Type B pancreatic cell (in vitro differentiated cells): ENCODE data around the gene LDLRAD4. TPM values are rescaled to one million over a fixed set of nuclear protein-coding genes. Genes with fewer than 3 reads are reported as not detected.

Experiments used
- DNase-seq: peaks from one replicate; pipeline ENCODE4 v3.0.0; 2021; ENCODE audit warnings: mixed read lengths; ENCODE audit not compliant: unreplicated experiment; ENCODE audit errors: extremely low spot score
- H3K27ac Mint-ChIP-seq: 2 replicates; pipeline ENCODE4 v1.8.0; 2021; ENCODE audit warnings: mild to moderate bottlenecking, mixed read lengths
- H3K27me3 Mint-ChIP-seq: 2 replicates; pipeline ENCODE4 v1.8.0; 2021; ENCODE audit warnings: mixed read lengths
- H3K36me3 Mint-ChIP-seq: 2 replicates; pipeline ENCODE4 v1.8.0; 2021; ENCODE audit warnings: mixed read lengths
- H3K4me1 Mint-ChIP-seq: one replicate; pipeline ENCODE4 v1.8.0; 2021; ENCODE audit warnings: mixed read lengths; ENCODE audit not compliant: unreplicated experiment
- H3K4me3 Mint-ChIP-seq: 2 replicates; pipeline ENCODE4 v1.8.0; 2021; ENCODE audit warnings: mild to moderate bottlenecking, mixed read lengths
- H3K9me3 Mint-ChIP-seq: 2 replicates; pipeline ENCODE4 v1.8.0; 2021; ENCODE audit warnings: mixed read lengths
- total RNA-seq: library from RNA; stranded (reverse); gene quantifications from 2 replicates; pipeline ENCODE4 v1.2.1, GENCODE V29; 2021; ENCODE audit warnings: low replicate concordance
- TF ChIP-seq, protein P1 (sequence below): fragments of 200-600 bp; sonication (generic); conservative IDR thresholded peaks from 2 replicates; pipeline ENCODE4 v1.5.0; 2021; ENCODE audit warnings: antibody characterized with exemption, mild to moderate bottlenecking

The LDLRAD4 gene
- total RNA-seq, 1 donor from 2014 or later: 2.4 TPM

DNA sequence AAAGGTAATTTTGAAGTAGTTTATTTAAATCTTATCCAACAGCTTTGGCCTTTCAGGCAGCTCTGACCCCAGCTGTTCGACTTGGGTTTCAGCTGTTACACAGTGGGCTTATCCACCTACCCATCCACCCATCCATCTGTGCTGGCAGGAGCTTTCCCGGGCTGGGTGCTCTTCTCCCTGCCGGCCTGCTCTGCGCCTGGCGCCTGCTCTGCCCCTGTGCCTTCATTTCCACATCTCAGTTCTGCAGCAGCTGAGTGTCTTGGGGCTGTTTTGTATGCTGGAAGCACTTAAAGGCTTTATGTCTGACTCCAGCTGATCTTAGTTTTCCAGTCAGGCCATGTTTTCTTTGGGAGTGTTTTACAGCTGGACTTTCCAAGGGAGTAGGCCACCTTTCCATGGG, 24.2 kb downstream of the LDLRAD4 start:
- H3K9me3 Mint-ChIP-seq: no peaks in the 10 kb centered on the region

GRCh38 chr18:13243363-13243762, 24.8 kb downstream of the LDLRAD4 start:
- peak; percentile 42 for DNase-seq
- TF ChIP-seq, protein P1, sequence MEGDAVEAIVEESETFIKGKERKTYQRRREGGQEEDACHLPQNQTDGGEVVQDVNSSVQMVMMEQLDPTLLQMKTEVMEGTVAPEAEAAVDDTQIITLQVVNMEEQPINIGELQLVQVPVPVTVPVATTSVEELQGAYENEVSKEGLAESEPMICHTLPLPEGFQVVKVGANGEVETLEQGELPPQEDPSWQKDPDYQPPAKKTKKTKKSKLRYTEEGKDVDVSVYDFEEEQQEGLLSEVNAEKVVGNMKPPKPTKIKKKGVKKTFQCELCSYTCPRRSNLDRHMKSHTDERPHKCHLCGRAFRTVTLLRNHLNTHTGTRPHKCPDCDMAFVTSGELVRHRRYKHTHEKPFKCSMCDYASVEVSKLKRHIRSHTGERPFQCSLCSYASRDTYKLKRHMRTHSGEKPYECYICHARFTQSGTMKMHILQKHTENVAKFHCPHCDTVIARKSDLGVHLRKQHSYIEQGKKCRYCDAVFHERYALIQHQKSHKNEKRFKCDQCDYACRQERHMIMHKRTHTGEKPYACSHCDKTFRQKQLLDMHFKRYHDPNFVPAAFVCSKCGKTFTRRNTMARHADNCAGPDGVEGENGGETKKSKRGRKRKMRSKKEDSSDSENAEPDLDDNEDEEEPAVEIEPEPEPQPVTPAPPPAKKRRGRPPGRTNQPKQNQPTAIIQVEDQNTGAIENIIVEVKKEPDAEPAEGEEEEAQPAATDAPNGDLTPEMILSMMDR: no peak
- Mint-ChIP-seq H3K27me3 (peaks cover 9% of the 10 kb centered on the region), H3K27ac (no peak overlapping the region), H3K4me3 (no peak overlapping the region), H3K9me3 (no peaks in the 10 kb centered on the region), H3K4me1 (no peaks in the 10 kb centered on the region), H3K36me3 (no peaks in the 10 kb centered on the region)

More for the DNA sequence above, 24.2 kb downstream of the LDLRAD4 start:
- TF ChIP-seq, protein P1: no peak
- Mint-ChIP-seq H3K4me1 (no peaks in the 10 kb centered on the region), H3K27ac (no peak overlapping the region), H3K27me3 (peaks cover 8% of the 10 kb centered on the region), H3K36me3 (no peaks in the 10 kb centered on the region), H3K4me3 (no peak overlapping the region)
- peak; percentile 40 for DNase-seq

GRCh38 chr18:13244135-13244534, 25.6 kb downstream of the LDLRAD4 start:
- peaks cover 15% of the 10 kb centered on the region for H3K27me3 Mint-ChIP-seq
- DNase-seq: no peak
- no peak overlapping the region for H3K27ac Mint-ChIP-seq
- no peaks in the 10 kb centered on the region for H3K9me3 Mint-ChIP-seq
- H3K36me3 Mint-ChIP-seq: no peaks in the 10 kb centered on the region
- no peaks in the 10 kb centered on the region for H3K4me1 Mint-ChIP-seq
- no peak overlapping the region for H3K4me3 Mint-ChIP-seq
- TF ChIP-seq, protein P1: no peak

DNA sequence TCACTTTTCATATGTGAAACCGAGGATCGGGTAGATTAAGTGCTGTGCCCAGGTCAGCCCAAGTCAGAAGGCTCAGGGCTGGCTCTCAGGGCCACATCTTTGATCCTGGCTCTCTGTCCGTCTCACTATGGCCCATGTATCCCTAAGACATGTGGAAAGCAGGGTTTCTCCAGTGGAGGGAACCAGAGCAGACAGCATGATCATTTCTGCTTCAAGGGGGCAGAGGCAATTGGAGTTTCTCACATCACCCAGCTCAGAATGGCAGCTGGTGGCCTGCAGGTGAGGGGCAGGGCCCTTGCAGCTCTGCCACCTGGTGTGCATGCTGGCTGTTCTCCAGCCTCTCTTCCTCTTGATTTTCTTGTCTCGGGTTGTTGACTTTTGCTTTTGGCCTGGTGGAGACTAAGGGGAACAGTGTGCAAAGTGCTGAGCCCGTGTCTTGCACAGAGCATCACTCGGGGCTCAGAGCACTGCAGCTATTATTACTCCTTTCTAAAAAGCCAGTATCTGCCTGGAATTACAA, 27.0 kb downstream of the LDLRAD4 start:
- Mint-ChIP-seq H3K4me3 (no peak overlapping the region), H3K36me3 (no peaks in the 10 kb centered on the region), H3K27me3 (peaks cover 15% of the 10 kb centered on the region), H3K9me3 (no peaks in the 10 kb centered on the region), H3K4me1 (no peaks in the 10 kb centered on the region), H3K27ac (no peak overlapping the region)
- TF ChIP-seq, protein P1: no peak
- peak; percentile 20 for DNase-seq

GRCh38 chr18:13246121-13246520, 27.6 kb downstream of the LDLRAD4 start:
- peak; percentile 55 for DNase-seq
- TF ChIP-seq, protein P1: no peak
- Mint-ChIP-seq H3K4me1 (no peaks in the 10 kb centered on the region), H3K4me3 (no peak overlapping the region), H3K36me3 (no peaks in the 10 kb centered on the region), H3K9me3 (no peaks in the 10 kb centered on the region), H3K27ac (no peak overlapping the region), H3K27me3 (peaks cover 19% of the 10 kb centered on the region)

DNA sequence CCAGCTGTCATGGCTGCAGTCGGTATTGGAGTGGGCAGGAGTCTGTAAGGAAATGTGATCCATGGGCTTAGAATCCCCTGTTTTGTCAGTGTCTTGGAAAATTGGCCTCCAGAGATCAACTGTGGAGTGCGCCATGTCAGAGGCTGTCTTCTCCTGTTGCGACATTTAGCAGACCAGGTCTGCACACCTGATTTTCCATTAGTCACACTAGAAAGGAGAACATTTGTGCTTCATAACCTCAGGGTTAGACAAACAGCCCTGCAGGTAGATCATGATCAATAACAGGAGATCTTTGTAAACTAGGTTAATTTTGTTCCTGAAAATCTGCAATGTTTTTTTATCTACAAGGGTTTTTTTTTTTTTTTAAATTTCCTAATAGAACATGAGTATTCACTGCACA, 28.0 kb downstream of the LDLRAD4 start:
- Mint-ChIP-seq H3K27me3 (peaks cover 22% of the 10 kb centered on the region), H3K4me3 (no peak overlapping the region), H3K27ac (no peak overlapping the region), H3K4me1 (no peaks in the 10 kb centered on the region), H3K9me3 (no peaks in the 10 kb centered on the region), H3K36me3 (no peaks in the 10 kb centered on the region)
- peak; percentile 36 for DNase-seq
- TF ChIP-seq, protein P1: no peak
